ENCODE data around the gene ZBTB20.

DNA sequence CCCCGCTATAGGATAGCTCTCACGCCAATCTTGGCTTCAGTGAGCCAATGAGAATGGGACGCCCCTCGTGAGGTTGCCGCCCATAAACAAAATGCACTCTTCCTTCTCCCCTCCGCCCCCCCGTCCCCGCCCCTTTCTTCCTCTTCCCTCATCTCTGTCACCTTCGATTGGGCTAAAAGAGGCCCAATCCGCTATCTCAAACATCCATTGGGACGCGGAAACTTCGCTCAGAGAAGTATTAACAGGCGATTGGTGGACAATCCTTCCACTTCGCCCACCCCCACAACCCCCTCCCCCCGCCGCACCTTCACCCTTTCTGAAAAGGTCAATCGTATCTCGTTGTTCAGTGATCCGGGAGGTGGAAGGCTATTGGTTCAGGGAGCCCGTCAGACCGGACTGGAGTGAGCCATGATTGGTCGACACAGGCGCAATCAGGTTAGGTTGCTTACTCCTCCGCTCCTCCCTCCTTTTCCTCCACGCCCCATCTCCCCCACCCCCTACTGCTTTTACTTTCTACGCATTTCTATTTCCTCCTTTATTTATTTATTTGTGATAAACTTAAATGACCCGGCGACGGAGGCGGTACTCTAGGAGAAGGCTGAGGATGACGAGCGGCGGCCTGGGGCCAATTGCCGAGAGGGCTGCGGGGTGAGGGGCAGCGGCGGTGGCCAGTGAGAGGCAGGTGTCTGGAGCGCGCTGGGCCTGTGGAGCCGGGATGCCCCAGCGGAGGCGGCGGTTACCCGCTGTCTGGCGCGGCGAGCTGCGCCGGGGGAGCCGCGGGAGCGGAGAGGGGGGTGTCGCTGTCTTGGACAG lies 447 bp upstream of the ZBTB20 start:
- TF ChIP-seq, protein P1, sequence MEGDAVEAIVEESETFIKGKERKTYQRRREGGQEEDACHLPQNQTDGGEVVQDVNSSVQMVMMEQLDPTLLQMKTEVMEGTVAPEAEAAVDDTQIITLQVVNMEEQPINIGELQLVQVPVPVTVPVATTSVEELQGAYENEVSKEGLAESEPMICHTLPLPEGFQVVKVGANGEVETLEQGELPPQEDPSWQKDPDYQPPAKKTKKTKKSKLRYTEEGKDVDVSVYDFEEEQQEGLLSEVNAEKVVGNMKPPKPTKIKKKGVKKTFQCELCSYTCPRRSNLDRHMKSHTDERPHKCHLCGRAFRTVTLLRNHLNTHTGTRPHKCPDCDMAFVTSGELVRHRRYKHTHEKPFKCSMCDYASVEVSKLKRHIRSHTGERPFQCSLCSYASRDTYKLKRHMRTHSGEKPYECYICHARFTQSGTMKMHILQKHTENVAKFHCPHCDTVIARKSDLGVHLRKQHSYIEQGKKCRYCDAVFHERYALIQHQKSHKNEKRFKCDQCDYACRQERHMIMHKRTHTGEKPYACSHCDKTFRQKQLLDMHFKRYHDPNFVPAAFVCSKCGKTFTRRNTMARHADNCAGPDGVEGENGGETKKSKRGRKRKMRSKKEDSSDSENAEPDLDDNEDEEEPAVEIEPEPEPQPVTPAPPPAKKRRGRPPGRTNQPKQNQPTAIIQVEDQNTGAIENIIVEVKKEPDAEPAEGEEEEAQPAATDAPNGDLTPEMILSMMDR (IDR thresholded peaks at IDR 0.05), result no peak
- TF ChIP-seq POLR2A (IDR thresholded peaks at IDR 0.05), result peak; percentile 83
